ENCODE data around the gene ASXL3.

The ASXL3 gene

GRCh38 chr18:33781429-33781828 lies 203.4 kb downstream of the ASXL3 start:
- H3K36me3 ChIP-seq (ENCODE audit: low read length), result no peaks in the 10 kb centered on the region
- H3K4me2 ChIP-seq (ENCODE audit: low read depth, low read length, poor library complexity, severe bottlenecking), result no peak overlapping the region
- H3K27me3 ChIP-seq (ENCODE audit: low read length), result no peaks in the 10 kb centered on the region; the same call in 1 of the 2 replicates
- H3K9me2 ChIP-seq (replicated peaks; ENCODE audit: insufficient read depth, low read length), result no peaks in the 10 kb centered on the region
- H3K9ac ChIP-seq (ENCODE audit: low read length), result no peak overlapping the region
- H3K4me3 ChIP-seq (ENCODE audit: insufficient read depth, low read length, poor library complexity, severe bottlenecking), result no peak overlapping the region
- H3K9me3 ChIP-seq (ENCODE audit: insufficient read depth, low read length), result no peaks in the 10 kb centered on the region
- TF ChIP-seq CTCF (IDR thresholded peaks at IDR 0.05; ENCODE audit: insufficient read depth, low read length, poor library complexity, severe bottlenecking) (no peak), EZH2phosphoT487 (conservative IDR thresholded peaks at IDR 0.05; ENCODE audit: low read length) (no peak)
- H4K20me1 ChIP-seq (ENCODE audit: low read depth, low read length), result no peaks in the 10 kb centered on the region
- no peak overlapping the region for H2AFZ ChIP-seq (ENCODE audit: low read depth, low read length, severe bottlenecking)
- H3K79me2 ChIP-seq (ENCODE audit: insufficient read depth, low read length), result no peaks in the 10 kb centered on the region
- no peaks in the 10 kb centered on the region for H3F3A ChIP-seq (ENCODE audit: insufficient read depth)
- H3K27ac ChIP-seq (ENCODE audit: low read depth, low read length), result no peak overlapping the region
